Ishikawa (cell line): ENCODE results near the gene OLR1.

Experiments used
- CEBPB ChIP-seq: IDR thresholded peaks from 2 replicates; pipeline ENCODE4 v1.6.1; 2012
- CREB1 ChIP-seq: IDR thresholded peaks from 2 replicates; pipeline ENCODE4 v1.6.1; 2012; ENCODE audit warnings: low read depth
- EP300 ChIP-seq: IDR thresholded peaks from 2 replicates; pipeline ENCODE4 v1.6.1; 2012; ENCODE audit warnings: borderline replicate concordance
- TAF1 ChIP-seq: IDR thresholded peaks from 2 replicates; pipeline ENCODE4 v1.6.1; 2012; ENCODE audit warnings: low read depth, mild to moderate bottlenecking
- ZBTB7A ChIP-seq: IDR thresholded peaks from 2 replicates; pipeline ENCODE4 v1.6.1; 2012; ENCODE audit warnings: low read depth
- TF ChIP-seq, protein P1 (sequence below): IDR thresholded peaks from 2 replicates; pipeline ENCODE4 v1.6.1; 2012
- TF ChIP-seq, protein P2 (sequence below): IDR thresholded peaks from 2 replicates; pipeline ENCODE4 v1.6.1; 2012; ENCODE audit warnings: low read depth, mild to moderate bottlenecking

DNA sequence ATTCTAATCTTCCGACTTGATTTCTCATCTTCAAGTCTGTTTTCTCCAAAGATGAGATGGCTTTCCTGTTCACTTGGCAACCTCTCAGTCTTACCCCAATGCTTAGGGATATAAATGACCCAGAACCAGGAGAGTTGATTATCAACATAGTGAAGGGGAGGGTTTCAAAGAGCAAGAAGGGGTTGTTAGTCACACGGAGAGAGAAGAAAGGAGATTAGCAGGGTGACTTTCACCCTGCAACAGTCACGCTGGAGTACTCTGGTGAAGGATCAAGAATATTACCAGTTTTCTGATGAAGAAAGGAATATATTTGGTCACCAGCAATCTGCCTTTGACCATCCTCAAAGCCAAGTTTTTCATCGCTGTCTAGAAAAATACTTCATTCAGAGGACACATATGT, 6.9 kb upstream of the OLR1 start, which contains the start of gene TMEM52B:
- TF ChIP-seq CREB1, result no peak
- TF ChIP-seq EP300, result no peak
- TF ChIP-seq CEBPB, result no peak
- TF ChIP-seq, protein P1, sequence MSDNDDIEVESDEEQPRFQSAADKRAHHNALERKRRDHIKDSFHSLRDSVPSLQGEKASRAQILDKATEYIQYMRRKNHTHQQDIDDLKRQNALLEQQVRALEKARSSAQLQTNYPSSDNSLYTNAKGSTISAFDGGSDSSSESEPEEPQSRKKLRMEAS, result no peak
- TF ChIP-seq, protein P2, sequence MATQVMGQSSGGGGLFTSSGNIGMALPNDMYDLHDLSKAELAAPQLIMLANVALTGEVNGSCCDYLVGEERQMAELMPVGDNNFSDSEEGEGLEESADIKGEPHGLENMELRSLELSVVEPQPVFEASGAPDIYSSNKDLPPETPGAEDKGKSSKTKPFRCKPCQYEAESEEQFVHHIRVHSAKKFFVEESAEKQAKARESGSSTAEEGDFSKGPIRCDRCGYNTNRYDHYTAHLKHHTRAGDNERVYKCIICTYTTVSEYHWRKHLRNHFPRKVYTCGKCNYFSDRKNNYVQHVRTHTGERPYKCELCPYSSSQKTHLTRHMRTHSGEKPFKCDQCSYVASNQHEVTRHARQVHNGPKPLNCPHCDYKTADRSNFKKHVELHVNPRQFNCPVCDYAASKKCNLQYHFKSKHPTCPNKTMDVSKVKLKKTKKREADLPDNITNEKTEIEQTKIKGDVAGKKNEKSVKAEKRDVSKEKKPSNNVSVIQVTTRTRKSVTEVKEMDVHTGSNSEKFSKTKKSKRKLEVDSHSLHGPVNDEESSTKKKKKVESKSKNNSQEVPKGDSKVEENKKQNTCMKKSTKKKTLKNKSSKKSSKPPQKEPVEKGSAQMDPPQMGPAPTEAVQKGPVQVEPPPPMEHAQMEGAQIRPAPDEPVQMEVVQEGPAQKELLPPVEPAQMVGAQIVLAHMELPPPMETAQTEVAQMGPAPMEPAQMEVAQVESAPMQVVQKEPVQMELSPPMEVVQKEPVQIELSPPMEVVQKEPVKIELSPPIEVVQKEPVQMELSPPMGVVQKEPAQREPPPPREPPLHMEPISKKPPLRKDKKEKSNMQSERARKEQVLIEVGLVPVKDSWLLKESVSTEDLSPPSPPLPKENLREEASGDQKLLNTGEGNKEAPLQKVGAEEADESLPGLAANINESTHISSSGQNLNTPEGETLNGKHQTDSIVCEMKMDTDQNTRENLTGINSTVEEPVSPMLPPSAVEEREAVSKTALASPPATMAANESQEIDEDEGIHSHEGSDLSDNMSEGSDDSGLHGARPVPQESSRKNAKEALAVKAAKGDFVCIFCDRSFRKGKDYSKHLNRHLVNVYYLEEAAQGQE, result no peak
- no peak for TF ChIP-seq ZBTB7A
- no peak for TF ChIP-seq TAF1
